Measurements from ENCODE around the gene MYH6.
"Not testable (repeated sequence)": the region's sequence is repeated elsewhere in the genome, so short reads cannot be mapped to it uniquely, and the experiment has no call there.

Gene MYH6

DNA sequence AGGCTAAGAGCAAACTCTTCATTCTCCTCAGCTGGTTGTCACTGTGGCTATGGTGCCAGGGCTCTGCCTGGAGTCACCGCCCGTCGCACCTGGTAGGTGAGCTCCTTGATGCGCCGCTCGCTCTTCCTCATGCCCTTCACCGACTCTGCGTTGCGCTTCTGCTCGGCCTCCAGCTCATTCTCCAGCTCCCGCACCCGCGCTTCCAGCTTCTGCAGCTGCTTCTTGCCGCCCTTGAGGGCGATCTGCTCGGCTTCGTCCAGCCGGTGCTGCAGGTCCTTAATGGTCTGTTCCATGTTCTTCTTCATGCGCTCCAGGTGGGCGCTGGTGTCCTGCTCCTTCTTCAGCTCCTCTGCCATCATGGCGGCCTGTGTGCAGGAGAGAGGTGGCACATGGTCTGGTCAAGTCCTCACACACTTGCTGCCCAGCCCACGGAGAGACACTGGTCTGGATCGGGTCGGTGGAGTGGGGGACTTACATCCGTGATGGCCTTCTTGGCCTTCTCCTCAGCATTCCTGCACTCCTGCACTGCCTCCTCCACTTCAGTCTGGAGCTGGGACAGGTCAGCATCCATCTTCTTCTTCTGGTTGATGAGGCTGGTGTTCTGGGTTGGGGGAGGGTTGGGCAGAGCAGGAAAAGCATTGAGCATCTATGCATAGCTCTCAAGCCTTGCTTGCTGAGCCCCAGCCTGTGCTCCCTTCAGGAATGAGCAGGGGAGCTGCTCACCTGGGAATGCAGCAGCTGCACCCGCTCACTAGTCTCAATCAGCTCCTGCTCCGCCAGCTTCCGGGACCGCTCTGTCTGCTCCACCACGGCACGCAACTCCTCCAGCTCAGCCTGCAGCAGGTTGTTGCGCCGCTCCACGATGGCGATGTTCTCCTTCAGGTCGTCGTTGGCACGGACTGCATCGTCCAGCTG, 7.1 kb upstream of the MYH6 start:
- no peak for DNase-seq (ENCODE audit: low read depth in 3 of 3)

DNA sequence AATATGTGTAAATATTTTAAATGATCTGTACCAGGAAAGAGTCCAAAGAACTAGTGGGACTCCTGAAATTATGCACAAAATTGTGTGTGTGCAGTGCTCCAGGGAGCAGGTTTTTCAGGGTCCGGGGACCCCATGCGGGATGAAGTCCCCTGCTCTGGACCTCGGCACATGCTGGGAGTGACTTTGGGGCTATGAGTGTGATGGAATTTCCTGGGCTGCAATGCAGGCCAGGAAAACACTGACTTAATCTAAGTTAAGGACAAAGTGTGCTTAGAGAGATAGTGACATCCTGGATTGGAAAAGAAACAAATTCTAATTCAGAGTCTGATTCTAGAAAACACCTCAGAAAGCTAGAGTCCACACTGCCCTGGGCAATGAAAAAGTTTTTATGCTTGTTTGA, 6.2 kb upstream of the MYH6 start:
- no peak for DNase-seq (ENCODE audit: low read depth in 3 of 3)

DNA sequence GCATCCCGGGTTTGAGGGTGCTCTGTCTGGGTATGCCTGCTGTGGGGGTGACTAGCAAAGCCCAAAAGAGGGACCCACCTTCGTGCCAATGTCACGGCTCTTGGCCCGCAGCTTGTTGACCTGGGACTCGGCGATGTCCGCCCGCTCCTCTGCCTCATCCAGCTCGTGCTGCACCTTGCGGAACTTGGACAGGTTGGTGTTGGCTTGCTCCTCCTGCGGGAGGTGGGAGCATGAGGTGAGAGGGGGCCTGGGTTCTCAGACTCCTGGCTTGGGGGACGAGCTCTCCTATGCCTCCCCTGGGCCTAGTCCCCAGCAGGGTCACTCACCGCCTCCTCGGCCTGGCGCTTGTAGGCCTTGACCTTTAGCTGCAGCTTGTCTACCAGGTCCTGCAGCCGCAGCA, 5.6 kb upstream of the MYH6 start:
- no peak for DNase-seq (ENCODE audit: low read depth in 3 of 3)

DNA sequence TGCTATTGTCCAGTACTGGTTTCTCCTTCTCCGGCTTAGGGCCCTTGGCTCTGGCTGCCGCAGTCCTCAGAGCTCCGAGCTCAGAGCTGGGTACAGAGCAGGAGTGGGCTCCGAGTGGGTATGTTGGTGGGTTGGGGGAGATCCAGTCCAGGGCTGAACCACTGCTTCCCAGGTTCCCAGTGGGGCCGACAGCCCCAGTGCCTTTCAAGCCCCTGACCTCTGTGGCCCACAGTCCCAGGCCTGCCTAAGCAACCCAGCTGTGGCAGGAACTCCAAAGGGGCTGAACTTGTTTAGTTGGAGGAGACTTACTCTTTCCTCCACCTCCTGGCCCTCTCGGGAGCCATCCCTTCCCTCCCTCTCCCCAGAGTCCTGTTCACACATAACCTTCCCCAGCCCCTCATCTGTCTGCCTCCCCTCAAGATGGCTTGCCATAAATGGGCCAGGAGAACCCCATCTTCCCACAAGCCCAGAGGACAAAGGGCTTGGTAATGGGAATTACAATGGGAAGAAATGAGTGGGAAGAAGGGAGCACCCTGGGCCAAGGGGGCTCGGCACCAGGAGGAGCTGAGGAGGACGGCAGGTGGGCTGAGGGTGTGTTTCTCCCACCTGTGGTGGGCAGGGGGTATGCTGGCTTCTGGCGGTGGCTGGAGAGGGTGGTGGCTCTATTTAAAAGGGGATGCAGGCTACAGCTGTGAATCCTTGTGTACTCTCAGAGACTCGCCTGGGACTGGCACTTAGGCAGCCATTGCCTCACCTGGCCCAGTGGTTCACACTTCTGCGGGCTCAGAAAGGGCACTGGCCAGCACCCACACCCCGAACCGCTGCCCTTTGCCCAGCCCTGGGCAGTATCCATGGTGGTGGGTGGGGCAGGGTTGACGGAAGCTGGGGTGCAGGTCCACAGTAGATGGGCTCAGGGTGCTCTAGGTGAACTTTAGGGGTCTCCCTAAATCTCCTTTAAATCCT, 3.8 kb upstream of the MYH6 start:
- DNase-seq (ENCODE audit: low read depth in 3 of 3): no peak

DNA sequence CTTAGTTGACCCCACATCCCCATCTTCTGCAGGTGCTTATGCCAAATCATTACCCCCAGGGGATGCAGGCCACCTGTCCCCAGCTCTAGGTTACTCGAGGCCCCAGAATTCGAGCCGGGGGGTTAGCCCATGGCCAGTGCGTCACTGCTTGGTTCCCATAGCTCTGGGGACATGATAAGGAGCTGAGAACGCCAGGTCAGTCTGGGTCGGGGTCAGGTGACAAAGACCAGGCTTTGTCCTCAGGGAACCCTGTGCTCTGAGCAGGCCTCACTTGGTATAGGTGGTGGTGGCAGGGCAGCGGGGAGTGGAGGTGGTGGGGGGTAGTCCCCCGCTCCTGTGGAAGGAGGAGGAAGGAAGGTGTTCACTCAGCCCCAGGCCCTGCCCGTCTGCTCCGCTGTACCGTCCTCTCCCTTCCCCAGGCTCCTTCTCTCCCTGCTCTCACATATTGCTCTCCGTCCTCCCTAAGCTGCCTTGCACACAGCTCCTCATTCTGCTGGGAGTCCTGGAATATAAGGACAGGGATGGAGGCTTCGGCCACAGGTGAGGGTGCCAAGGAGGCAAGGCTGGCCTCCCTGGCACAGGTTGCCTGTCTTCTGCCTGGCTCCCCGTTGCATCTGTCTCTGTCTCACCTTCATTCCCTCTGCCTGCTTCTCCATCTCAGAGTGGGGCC, 2.0 kb upstream of the MYH6 start:
- no peak for DNase-seq (ENCODE audit: low read depth in 3 of 3)

DNA sequence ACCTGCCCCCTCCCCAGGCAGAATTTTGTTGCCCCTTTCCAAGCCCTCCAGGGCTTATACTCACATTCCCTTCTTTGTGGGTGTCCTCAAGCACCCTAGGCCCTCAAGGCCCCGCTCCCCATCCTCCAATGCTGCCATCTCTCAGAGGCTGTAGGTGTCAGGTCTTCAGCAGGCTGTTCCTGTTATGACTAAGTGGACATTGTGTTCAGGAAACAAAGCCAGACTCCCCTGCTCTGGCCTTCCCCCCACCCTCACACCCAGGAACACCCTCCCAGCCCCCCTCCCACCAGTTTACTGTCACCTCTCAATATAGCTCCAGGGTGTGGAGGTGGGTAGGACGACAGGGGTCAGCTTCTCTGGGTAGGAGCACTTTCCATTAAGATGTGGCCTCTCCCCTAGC, 1.4 kb upstream of the MYH6 start:
- no peak for DNase-seq (ENCODE audit: low read depth in 3 of 3)

DNA sequence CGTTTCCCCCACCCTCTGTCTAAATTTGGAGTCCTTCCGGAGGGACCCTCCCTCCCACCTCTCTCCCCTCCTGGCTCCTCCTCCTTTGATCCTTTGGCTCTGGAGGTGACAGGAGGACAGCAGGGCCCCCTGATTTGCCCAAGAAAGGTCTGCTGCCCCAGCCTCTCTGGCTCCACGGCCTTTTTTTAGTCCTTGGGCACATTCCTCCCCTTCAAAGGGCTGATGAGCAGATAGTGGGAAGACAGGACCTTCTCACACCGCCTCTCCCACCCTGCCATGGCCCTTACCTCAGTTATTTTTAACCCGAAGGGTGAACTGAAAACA, 196 bp upstream of the MYH6 start:
- no peak for DNase-seq (ENCODE audit: low read depth in 3 of 3)

DNA sequence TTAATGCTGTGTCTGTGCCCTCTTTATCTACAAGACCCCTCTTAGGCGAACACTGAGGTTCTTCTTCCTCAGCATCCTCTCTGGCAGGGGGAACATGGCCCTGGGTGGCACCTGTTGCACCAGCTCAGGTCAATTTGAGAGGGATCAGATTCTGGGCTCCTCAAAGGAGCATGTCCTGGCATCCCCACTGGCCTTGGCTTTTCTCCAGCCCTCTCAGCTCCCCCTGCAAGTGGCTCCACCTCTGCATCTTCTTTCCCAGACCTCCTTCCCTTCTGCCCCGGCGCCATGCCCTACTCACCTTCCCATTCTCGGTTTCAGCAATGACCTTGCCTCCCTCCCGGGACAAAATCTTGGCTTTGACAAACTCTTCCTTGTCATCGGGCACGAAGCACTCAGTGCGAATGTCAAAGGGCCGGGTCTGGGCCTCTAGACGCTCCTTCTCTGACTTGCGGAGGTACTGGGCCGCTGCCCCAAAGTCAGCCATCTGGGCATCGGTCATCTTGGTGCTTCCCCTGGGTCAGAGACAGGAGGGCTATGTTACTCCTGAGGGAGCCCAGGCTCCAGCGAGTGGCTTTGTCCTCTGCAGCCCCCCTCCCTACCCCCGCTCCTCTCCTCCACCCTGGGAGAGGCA, 1.2 kb downstream of the MYH6 start:
- no peak for DNase-seq (ENCODE audit: low read depth in 3 of 3)

DNA sequence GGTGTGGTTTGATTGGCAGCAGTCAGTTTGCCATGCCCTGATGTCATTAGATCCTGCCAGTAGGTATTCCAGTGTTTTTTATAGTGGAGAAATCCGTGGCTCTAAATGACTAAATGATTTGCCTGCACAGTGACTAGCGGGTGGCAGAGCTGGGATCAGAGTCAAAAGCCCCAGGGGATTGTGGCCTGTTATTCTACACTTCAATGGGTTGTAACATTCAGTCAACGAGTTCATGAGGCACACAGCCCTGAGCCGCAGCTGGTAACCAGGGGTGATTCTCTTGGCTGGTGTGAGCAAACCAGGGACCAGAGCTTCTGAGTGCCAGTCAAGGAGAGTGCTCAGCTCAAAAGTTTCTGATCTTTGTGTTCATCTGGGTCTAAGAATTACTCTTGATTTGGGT, 1.8 kb downstream of the MYH6 start:
- DNase-seq (ENCODE audit: low read depth in 3 of 3): no peak

DNA sequence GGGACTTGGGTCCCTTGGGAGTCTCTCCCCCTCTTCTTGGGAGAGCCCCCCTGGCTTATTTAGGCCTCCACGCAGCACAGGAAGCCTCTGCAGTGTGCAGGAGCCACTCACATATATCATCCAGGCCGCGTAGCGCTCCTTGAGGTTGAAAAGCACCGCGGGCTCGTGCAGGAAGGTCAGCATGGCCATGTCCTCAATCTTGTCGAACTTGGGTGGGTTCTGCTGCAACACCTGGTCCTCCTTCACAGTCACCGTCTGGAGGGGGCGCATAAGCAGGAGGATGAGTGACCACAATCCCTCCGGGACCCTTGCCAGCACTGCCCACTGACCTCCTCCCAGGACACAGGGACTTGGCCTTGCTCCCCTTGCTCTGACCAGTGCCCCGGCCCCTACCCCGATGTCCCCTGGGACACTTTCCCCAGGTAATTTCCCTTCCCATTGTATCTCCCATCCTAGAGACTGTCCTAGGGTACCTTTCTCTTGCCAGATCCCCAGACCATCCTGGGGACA, 2.5 kb downstream of the MYH6 start:
- DNase-seq (ENCODE audit: low read depth in 3 of 3): no peak

DNA sequence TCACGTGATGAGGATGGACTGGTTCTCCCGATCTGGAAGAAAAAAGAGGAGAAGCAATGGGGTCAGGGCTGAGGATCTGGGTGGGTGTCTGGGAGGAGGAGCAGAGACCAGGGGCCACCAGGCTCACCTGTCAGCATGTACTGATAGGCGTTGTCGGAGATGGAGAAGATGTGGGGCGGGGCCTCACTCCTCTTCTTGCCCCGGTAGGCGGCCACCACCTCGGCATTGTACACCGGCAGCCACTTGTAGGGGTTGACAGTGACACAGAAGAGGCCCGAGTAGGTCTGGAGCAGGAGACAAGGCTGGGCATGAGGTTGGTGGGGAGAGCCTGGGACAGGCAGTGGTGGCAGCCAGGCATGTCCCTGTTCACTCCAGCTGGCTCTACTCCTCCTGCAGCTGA, 3.0 kb downstream of the MYH6 start:
- no peak for DNase-seq (ENCODE audit: low read depth in 3 of 3)

DNA sequence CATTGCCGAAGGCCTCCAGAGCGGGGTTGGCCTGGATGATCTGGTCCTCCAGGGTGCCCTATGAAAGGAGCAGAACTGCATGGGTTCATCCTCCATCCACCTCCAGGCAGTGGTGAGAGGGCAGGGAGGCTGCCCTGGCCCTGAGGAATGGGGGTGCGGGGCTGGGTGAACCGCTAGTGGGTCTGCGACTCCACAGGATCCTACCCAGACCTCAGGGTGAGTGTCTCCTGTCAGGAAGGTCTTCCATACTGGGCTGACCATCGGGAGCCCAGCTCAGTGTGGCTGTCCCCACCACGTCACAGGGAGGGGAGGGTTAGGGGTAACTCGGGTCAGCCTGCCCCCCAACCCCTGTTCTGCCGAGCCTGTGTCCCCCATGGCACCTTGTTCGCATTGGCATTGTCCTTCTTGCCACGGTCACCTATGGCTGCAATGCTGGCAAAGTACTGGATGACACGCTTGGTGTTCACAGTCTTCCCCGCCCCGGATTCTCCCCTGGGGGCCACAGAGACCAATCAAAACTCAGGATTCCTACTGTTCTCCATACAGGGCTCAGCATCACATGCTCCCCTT, 3.7 kb downstream of the MYH6 start:
- no peak for DNase-seq (ENCODE audit: low read depth in 3 of 3)

DNA sequence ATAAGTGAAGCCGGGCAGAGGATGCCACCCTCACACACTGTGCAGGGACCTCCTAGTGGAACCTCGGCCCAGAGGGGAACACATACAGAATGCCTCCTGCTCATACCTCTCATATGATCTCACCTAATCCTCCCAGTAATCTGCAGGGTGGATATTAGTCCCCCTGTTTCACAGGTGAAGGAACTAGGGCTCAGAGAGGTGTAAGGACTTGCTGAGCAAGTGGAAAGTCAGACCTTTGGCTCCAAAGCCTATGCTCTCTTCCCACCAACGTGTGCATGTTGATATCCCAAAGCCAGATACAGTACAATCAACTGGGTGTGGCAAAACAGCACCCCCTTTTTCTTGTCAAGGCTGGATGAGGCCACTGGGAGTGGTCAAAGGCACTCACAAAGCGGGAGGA, 4.2 kb downstream of the MYH6 start:
- DNase-seq (ENCODE audit: low read depth in 3 of 3): no peak

DNA sequence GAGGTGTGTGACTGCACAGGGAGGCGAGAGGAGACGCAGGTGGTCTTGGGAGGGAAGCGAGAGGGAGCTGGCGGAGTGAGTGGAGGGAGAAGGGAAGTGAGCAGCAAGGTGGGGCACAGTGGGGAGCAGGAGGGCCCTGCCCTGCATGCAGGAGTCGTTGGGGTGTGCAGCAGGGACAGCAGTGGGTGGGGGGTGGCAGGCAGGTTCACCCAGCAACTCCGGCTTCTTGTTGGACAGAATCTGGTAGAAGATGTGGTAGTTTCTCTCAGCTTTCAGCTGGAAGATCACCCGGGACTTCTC, 5.0 kb downstream of the MYH6 start:
- DNase-seq (ENCODE audit: low read depth in 3 of 3): no peak

DNA sequence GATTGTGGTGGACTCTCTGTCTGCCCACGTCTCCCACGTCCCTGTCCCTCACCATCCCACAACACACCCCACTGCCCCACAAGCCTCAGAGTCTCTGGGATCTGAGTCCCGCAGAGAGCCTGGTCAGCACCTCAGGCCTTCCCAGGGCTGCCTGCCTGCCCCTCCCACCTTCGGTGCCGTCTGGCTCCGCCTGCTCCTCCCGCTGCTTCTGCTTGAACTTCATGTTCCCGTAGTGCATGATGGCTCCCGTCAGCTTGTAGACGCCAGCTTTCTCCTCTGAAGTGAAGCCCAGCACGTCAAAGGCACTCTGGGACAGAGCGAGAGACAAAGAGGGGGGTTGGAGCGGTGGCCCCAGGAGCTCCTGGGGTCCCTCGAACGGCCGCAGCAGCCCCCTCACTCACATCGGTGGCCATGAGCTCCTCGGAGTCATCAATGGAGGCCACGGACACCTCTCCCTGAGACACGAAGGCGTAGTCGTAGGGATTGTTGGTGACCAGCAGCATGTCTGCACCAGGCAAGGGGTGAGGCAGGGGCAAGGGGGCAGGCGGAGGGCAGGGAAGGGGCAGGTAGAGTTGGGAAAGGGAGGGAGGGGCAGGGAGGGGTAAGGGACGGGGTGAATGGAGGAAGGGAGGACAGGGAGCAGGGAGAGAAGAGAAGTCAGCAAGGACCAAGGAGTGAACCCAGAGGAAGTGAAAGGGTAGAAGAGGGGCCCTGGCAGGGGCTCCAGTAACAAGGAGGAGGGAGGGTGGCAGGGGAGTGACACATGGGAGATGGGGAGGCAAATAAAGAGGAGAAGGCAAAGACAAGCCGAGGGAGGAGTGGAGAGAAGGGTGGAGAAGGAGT, 5.6 kb downstream of the MYH6 start:
- no peak for DNase-seq (ENCODE audit: low read depth in 3 of 3)

DNA sequence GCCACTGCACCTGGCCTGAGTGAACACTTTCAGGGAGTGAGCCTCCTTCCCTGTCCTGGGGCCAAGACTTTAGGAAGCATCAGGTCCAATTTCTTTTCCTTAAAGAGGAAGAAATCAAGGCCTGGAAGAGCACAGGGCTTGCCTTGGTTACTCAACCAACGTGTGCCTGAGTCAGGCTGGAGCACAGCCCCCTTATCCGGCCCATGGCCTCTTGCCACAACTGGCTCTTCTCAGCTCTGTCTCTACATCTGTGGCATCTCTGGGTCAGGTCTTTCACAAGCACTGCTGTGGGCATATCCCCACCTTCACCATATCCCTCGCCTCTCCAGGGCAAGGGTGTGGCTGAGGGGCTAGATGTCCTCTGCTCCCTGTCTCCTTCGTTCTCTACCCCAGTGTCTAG, 6.8 kb downstream of the MYH6 start:
- no peak for DNase-seq (ENCODE audit: low read depth in 3 of 3)

DNA sequence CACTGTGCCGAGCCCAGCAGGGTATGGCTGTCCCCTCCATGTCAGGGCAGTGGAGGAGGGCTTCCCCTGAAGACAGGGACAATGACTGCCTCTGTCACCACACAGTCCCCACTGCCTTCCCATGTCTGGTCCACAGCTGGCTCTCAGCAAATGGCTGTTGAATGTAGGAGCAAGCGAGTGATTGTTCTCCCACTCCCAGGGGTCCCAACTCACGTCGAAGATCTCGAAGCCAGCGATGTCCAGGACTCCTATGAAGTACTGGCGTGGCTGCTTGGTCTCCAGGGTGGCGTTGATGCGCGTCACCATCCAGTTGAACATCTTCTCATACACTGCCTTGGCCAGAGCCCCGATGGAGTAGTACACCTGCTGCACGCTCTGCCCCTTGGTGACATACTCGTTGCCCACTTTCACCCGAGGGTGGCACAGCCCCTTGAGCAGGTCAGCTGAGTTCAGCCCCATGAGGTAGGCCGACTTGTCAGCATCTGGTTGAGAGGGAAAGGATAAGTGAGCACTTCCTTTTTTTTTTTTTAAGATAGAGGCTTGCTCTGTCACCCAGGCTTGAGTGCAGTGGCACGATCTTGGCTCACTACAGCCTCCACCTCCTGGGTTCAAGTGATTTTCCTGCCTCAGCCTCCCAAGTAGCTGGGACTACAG, 7.5 kb downstream of the MYH6 start:
- not testable (repeated sequence) for DNase-seq (ENCODE audit: low read depth in 3 of 3)

DNA sequence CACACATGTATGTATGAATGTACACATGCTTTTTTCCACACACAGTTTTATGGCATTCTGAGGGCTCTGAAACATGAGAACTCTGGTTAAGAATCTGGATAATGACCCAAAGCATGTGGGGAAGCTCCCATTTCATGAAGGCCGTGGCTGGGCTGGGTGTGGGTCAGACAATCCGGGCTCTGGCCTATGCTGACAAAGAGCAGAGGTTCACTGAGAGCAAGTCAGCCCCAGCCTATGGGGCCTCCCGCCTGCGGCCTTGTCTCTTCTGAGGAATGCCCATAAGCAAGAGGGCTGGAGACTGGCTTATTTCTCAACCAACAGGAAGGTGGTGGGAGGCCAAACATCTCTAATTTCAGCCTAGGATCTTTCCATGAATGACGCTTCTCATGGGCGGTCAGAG, 8.5 kb downstream of the MYH6 start:
- no peak for DNase-seq (ENCODE audit: low read depth in 3 of 3)

DNA sequence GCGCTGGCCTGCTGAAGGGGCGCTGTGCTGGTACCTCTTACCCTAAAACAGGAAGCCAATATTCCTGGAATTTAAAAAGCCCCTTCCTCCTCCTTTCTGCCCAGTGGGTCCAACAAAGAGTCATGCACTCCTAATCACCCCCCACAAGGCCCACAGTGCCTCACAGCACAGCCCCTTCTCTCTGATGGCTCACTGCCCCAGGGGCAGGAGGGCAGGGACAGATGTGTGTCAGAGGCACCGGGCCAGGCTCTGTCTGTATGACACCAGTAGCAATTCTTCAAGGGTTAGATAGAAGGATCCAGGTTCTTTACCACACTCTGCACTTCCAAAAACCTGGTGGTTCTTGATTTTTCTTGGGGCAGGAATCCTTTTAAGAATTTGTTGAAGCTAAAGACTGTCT, 8.9 kb downstream of the MYH6 start:
- no peak for DNase-seq (ENCODE audit: low read depth in 3 of 3)

DNA sequence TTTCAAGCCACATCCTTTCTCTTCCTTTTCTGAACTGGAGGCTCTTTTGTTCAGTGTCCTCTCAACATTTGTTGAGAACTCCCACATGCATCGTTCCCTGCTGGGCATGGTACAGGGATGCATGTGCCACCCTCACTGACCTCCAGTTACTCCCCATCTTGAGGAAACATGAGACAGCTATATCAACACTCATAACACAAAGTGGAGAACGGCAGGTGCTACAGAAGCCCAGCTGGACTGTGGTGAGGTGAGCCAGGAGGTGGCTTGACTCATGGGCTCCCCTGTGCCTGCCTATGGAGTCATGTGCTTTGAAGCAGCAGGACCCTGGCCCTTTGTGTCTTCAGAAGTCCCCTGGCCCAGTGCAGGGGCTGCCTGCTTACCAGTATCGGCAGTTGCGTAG, 9.7 kb downstream of the MYH6 start:
- no peak for DNase-seq (ENCODE audit: low read depth in 3 of 3)

Measured in stimulated activated CD4-positive, alpha-beta T cell treated with anti-CD3 and anti-CD28 coated beads, TNF-alpha, amount 100 ng/mL, for 24 hours (primary cell).